GM08714 (cell line): ENCODE measurements around the gene CGREF1.
A peak's percentile ranks its signal among the peaks of the same experiment; 100 is the strongest.

ENCODE experiments used
- H3K4me3 ChIP-seq: fragments of 200-500 bp; sonication (Bioruptor generic); 2 replicates; pipeline ENCODE4 v1.5.1; 2014; ENCODE audit warnings: mild to moderate bottlenecking, low read length, inconsistent platforms
- ZNF274 ChIP-seq: IDR thresholded peaks from 2 replicates; pipeline ENCODE4 v1.6.1; 2012; ENCODE audit warnings: mild to moderate bottlenecking, low read depth, low read length

Gene CGREF1

GRCh38 chr2:27091746-27092695, 26.9 kb downstream of the CGREF1 start:
- no peak overlapping the region for H3K4me3 ChIP-seq
- TF ChIP-seq ZNF274, result no peak

GRCh38 chr2:27089111-27089954, 29.6 kb downstream of the CGREF1 start:
- no peak for TF ChIP-seq ZNF274
- no peak overlapping the region for H3K4me3 ChIP-seq

- TF ChIP-seq ZNF274, result no peak
- no peak overlapping the region for H3K4me3 ChIP-seq
Observed at GRCh38 chr2:27088634-27089033, 30.3 kb downstream of the CGREF1 start.

- H3K4me3 ChIP-seq, result no peak overlapping the region
- no peak for TF ChIP-seq ZNF274
Observed at GRCh38 chr2:27087823-27088410, 31.0 kb downstream of the CGREF1 start.

- peak within 1 kb of the TSS; percentile 68; the same call in 1 of the 2 replicates for H3K4me3 ChIP-seq
- no peak for TF ChIP-seq ZNF274
Observed at GRCh38 chr2:27086724-27087593, 32.0 kb downstream of the CGREF1 start, which contains the start of gene KHK. Gene KHK, plus strand, starts transcription at chr2:27086772. Its CDS starts 488 bp downstream, at chr2:27087260.

- no peak for TF ChIP-seq ZNF274
- peak overlapping the region; percentile 68; the same call in 1 of the 2 replicates for H3K4me3 ChIP-seq
Observed at GRCh38 chr2:27086090-27086723, 32.7 kb downstream of the CGREF1 start.

- H3K4me3 ChIP-seq, result peak overlapping the region; percentile 68; the same call in 1 of the 2 replicates
Observed at GRCh38 chr2:27085673-27086089, 33.2 kb downstream of the CGREF1 start.

GRCh38 chr2:27085062-27085672, 33.8 kb downstream of the CGREF1 start:
- H3K4me3 ChIP-seq, result no peak overlapping the region; the same call in 1 of the 2 replicates
- TF ChIP-seq ZNF274, result no peak

More at GRCh38 chr2:27085673-27086089, 33.2 kb downstream of the CGREF1 start:
- TF ChIP-seq ZNF274, result no peak

- H3K4me3 ChIP-seq, result no peak overlapping the region
Observed at GRCh38 chr2:27084297-27085061, 34.4 kb downstream of the CGREF1 start.

GRCh38 chr2:27083410-27084296, 35.3 kb downstream of the CGREF1 start:
- TF ChIP-seq ZNF274, result no peak
- no peak overlapping the region for H3K4me3 ChIP-seq

More at GRCh38 chr2:27084297-27085061, 34.4 kb downstream of the CGREF1 start:
- TF ChIP-seq ZNF274, result no peak
